Measurements from ENCODE around the gene STX1A.

- no peak for TF ChIP-seq CTCF (conservative IDR thresholded peaks at IDR 0.05; ENCODE audit: low read depth, low read length)
- no peak for TF ChIP-seq POLR2A (IDR thresholded peaks at IDR 0.05; ENCODE audit: low read depth, low read length)
- no peak for TF ChIP-seq USF2 (IDR thresholded peaks at IDR 0.05; ENCODE audit: low read depth, low read length)
- no peak for TF ChIP-seq SMC3 (IDR thresholded peaks at IDR 0.05; ENCODE audit: low read depth, low read length)
These were observed 319 bp upstream of the STX1A start for GRCh38 chr7:73719806-73720169.
